ENCODE measurements around the gene CFAP54.

DNA sequence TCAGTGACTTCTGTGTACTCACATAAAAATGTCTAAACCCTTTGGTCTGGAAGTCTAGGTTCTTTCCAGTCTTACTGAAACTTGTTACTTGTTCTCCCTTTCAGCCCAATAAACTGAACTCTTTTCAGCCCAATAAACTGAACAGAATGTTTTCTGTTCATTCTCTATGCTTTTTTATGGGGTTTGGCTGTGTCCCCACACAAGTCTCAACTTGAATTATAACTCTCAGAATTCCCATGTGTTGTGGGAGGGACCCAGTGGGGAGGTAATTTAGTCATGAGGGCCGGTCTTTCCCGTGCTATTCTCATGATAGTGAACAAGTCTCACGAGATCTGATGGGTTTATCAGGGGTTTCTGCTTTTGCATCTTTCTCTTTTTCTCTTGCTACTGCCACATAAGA, 402.7 kb downstream of the CFAP54 start:
- TF ChIP-seq, protein P1, sequence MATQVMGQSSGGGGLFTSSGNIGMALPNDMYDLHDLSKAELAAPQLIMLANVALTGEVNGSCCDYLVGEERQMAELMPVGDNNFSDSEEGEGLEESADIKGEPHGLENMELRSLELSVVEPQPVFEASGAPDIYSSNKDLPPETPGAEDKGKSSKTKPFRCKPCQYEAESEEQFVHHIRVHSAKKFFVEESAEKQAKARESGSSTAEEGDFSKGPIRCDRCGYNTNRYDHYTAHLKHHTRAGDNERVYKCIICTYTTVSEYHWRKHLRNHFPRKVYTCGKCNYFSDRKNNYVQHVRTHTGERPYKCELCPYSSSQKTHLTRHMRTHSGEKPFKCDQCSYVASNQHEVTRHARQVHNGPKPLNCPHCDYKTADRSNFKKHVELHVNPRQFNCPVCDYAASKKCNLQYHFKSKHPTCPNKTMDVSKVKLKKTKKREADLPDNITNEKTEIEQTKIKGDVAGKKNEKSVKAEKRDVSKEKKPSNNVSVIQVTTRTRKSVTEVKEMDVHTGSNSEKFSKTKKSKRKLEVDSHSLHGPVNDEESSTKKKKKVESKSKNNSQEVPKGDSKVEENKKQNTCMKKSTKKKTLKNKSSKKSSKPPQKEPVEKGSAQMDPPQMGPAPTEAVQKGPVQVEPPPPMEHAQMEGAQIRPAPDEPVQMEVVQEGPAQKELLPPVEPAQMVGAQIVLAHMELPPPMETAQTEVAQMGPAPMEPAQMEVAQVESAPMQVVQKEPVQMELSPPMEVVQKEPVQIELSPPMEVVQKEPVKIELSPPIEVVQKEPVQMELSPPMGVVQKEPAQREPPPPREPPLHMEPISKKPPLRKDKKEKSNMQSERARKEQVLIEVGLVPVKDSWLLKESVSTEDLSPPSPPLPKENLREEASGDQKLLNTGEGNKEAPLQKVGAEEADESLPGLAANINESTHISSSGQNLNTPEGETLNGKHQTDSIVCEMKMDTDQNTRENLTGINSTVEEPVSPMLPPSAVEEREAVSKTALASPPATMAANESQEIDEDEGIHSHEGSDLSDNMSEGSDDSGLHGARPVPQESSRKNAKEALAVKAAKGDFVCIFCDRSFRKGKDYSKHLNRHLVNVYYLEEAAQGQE (IDR thresholded peaks at IDR 0.05; ENCODE audit: insufficient read depth in 1 of 2, low read depth in 2 of 2, low read length in 1 of 2), result no peak
- TF ChIP-seq POLR2AphosphoS5 (IDR thresholded peaks at IDR 0.05; ENCODE audit: low read depth, low read length) (no peak), CTCF (IDR thresholded peaks at IDR 0.05) (no peak), SIN3A (IDR thresholded peaks at IDR 0.05; ENCODE audit: borderline replicate concordance, insufficient read depth, low read depth, low read length) (no peak), TCF7L2 (IDR thresholded peaks at IDR 0.05; ENCODE audit: low read depth, low read length) (no peak)
